Osteoblast (primary cell): ENCODE measurements around the gene ST6GALNAC3. TPM values are rescaled to one million over a fixed set of nuclear protein-coding genes. Genes with fewer than 3 reads are reported as not detected.

Experiments
- DNase-seq: peaks from one replicate; pipeline ENCODE4 v3.0.0; 2011; ENCODE audit warnings: low spot score, mixed read lengths; ENCODE audit not compliant: insufficient read length; ENCODE audit errors: missing footprints
- H2AFZ ChIP-seq: 2 replicates; pipeline ENCODE4 v1.6.0; 2011; ENCODE audit warnings: mild to moderate bottlenecking, low read length
- H3K27ac ChIP-seq: 2 replicates; pipeline ENCODE4 v1.5.1; 2011; ENCODE audit warnings: mild to moderate bottlenecking, low read depth, low read length, moderate library complexity
- H3K27me3 ChIP-seq: 2 replicates; pipeline ENCODE4 v1.6.0; 2012; ENCODE audit warnings: mild to moderate bottlenecking, control low read depth, inconsistent platforms, low read length, moderate library complexity; ENCODE audit not compliant: insufficient read depth
- H3K36me3 ChIP-seq: 2 replicates; pipeline ENCODE4 v1.5.1; 2011; ENCODE audit warnings: mild to moderate bottlenecking, low read length, control low read depth, moderate library complexity; ENCODE audit not compliant: insufficient read depth
- H3K4me1 ChIP-seq: 2 replicates; pipeline ENCODE4 v1.5.1; 2011; ENCODE audit warnings: mild to moderate bottlenecking, low read length, control low read depth, moderate library complexity; ENCODE audit not compliant: insufficient read depth
- H3K4me2 ChIP-seq: 2 replicates; pipeline ENCODE4 v1.6.0; 2011; ENCODE audit warnings: mild to moderate bottlenecking, low read length; ENCODE audit not compliant: insufficient read depth
- H3K4me3 ChIP-seq: fragments of 200-600 bp; sonication (generic); 3 replicates; pipeline ENCODE4 v1.5.1; 2012; ENCODE audit warnings: mild to moderate bottlenecking, low read length, inconsistent platforms; ENCODE audit not compliant: insufficient read depth
- H3K79me2 ChIP-seq: 2 replicates; pipeline ENCODE4 v1.6.0; 2012; ENCODE audit warnings: mild to moderate bottlenecking, low read length, control low read depth, inconsistent platforms; ENCODE audit not compliant: insufficient read depth
- H3K9me3 ChIP-seq: 2 replicates; pipeline ENCODE4 v1.5.1; 2011; ENCODE audit warnings: low read depth, low read length, control low read depth
- H4K20me1 ChIP-seq: 2 replicates; pipeline ENCODE4 v1.6.0; 2012; ENCODE audit warnings: mild to moderate bottlenecking, low read length, control low read depth; ENCODE audit not compliant: insufficient read depth
- CTCF ChIP-seq: IDR thresholded peaks from 2 replicates; pipeline ENCODE4 v1.5.1; 2011; ENCODE audit warnings: mild to moderate bottlenecking, low read depth, low read length, moderate library complexity; ENCODE audit errors: extremely low read depth
- total RNA-seq: library from RNA; depleted of rRNA; stranded (reverse); fragments of >200 nt; gene quantifications from 2 replicates; pipeline ENCODE4 v1.2.3, GENCODE V29; 2012

ST6GALNAC3 gene
- total RNA-seq, 1 donor = not detected

DNA sequence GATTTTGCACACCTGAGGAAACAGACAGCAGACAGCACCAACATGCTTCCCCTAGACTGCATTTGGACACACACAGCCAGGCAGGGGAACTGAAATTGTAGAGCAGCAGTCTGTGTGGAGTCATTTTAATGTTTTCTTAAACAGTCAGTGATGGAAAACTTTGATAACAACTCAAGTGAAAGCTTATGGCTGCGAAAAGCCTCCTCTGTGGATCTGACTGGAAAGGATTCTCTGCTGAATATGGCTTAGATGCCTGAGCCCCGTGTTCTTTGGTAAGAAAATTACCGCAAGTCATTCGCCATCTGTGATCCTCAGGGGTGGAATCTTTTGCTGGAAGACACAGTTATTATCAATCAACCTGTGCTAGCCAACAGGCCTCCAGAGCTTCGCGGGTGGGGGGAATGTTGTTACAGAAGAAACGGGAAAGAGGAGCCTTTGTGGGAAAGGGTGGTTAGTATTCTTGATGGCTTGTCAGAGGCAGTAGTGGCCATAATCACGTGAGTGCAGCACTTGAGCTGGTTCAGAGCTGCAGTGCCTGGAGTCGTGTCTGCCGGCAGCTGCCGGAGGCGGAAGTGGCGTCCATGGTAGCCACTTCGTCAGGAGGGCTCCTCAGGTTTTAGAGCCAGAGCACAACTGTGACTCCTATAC, 204.7 kb downstream of the ST6GALNAC3 start:
- H3K4me1 ChIP-seq = no peaks in the 10 kb centered on the region
- no peak overlapping the region for H3K4me3 ChIP-seq
- H2AFZ ChIP-seq = no peak overlapping the region
- H3K9me3 ChIP-seq = no peaks in the 10 kb centered on the region
- no peak overlapping the region for H3K4me2 ChIP-seq
- no peaks in the 10 kb centered on the region for H3K27me3 ChIP-seq
- TF ChIP-seq CTCF = no peak
- no peaks in the 10 kb centered on the region for H3K36me3 ChIP-seq
- no peak overlapping the region for H3K27ac ChIP-seq
- H4K20me1 ChIP-seq = no peaks in the 10 kb centered on the region
- DNase-seq = peak; percentile 46
- H3K79me2 ChIP-seq = no peaks in the 10 kb centered on the region

GRCh38 chr1:76281306-76281705, 206.8 kb downstream of the ST6GALNAC3 start:
- no peaks in the 10 kb centered on the region for H4K20me1 ChIP-seq
- no peak overlapping the region for H3K4me3 ChIP-seq
- no peak for DNase-seq

GRCh38 chr1:76284842-76285241, 210.3 kb downstream of the ST6GALNAC3 start:
- Histone ChIP-seq H3K4me3 (no peak overlapping the region), H3K27me3 (no peaks in the 10 kb centered on the region), H4K20me1 (no peaks in the 10 kb centered on the region), H2AFZ (no peak overlapping the region), H3K36me3 (no peaks in the 10 kb centered on the region), H3K4me1 (no peaks in the 10 kb centered on the region), H3K4me2 (no peak overlapping the region), H3K9me3 (no peaks in the 10 kb centered on the region), H3K27ac (no peak overlapping the region), H3K79me2 (no peaks in the 10 kb centered on the region)
- no peak for DNase-seq
- TF ChIP-seq CTCF = no peak

More at GRCh38 chr1:76281306-76281705, 206.8 kb downstream of the ST6GALNAC3 start:
- Histone ChIP-seq H2AFZ (no peak overlapping the region), H3K79me2 (no peaks in the 10 kb centered on the region), H3K4me2 (no peak overlapping the region), H3K4me1 (no peaks in the 10 kb centered on the region), H3K9me3 (no peaks in the 10 kb centered on the region), H3K27ac (no peak overlapping the region), H3K36me3 (no peaks in the 10 kb centered on the region), H3K27me3 (no peaks in the 10 kb centered on the region)
- no peak for TF ChIP-seq CTCF

DNA sequence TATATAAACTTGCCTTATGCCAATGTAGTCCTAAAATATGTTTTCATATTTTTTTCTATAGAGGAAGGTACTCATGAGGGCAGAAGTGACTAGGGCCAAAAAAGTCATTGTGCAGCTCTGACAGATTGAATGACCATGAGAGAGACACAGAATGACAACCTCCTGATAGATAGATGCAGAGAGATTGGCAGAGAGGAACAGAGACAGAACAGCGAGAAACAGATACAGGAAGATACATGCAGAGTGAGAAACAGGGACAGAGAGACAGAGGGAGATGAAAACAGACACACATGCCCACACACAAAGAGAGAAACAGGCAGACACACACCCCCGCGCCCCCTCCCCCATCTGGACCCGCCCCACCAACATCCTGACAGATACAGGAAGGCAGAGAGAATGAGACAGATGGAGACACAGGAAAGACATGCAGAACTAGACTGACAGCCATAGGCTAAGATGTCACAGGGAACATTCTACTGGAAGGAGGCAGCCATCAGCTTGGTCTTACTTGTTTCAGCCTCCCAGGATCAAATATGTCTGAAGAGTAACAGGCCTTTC, 211.1 kb downstream of the ST6GALNAC3 start:
- Histone ChIP-seq H3K27ac (no peak overlapping the region), H3K4me2 (no peak overlapping the region), H3K4me3 (no peak overlapping the region), H4K20me1 (no peaks in the 10 kb centered on the region), H3K9me3 (no peaks in the 10 kb centered on the region), H3K27me3 (no peaks in the 10 kb centered on the region), H3K36me3 (no peaks in the 10 kb centered on the region), H3K79me2 (no peaks in the 10 kb centered on the region), H3K4me1 (no peaks in the 10 kb centered on the region), H2AFZ (no peak overlapping the region)
- no peak for TF ChIP-seq CTCF
- no peak for DNase-seq
